HL-60 (cell line): ENCODE results near the gene WDR27.

Experiments used
- DNase-seq, 2 experiments: peaks; one replicate each; pipeline ENCODE4 v3.0.0-alpha.2; 2010 to 2020; ENCODE audit warnings: low read depth in 1 of 2, low spot score in 1 of 2
- H3K27ac ChIP-seq: fragments of 250-450 bp; sonication (Bioruptor Pico); replicated peaks from 2 replicates; pipeline ENCODE4 v1.5.1; 2020; ENCODE audit warnings: mild to moderate bottlenecking, moderate library complexity
- H3K27me3 ChIP-seq: fragments of 250-450 bp; sonication (Bioruptor Pico); 2 replicates; pipeline ENCODE4 v1.5.1; 2021; ENCODE audit warnings: mild to moderate bottlenecking, moderate library complexity; ENCODE audit not compliant: insufficient read depth, poor library complexity, severe bottlenecking
- H3K4me3 ChIP-seq: replicated peaks from 2 replicates; pipeline ENCODE4 v1.5.1; 2011; ENCODE audit warnings: mild to moderate bottlenecking, control low read depth, low read length; ENCODE audit not compliant: insufficient read depth
- GABPA ChIP-seq: IDR thresholded peaks from 2 replicates; pipeline ENCODE4 v1.6.1; 2012; ENCODE audit warnings: low read depth
- POLR2AphosphoS5 ChIP-seq: IDR thresholded peaks from 2 replicates; pipeline ENCODE4 v1.6.1; 2012; ENCODE audit warnings: low read depth
- SPI1 ChIP-seq: IDR thresholded peaks from 2 replicates; pipeline ENCODE4 v1.6.1; 2012; ENCODE audit warnings: low read depth, mild to moderate bottlenecking, borderline replicate concordance
- TF ChIP-seq, protein P1 (sequence below): IDR thresholded peaks from one replicate; pipeline ENCODE4 v1.5.1; 2011; ENCODE audit warnings: low read length, control low read depth, inconsistent platforms; ENCODE audit not compliant: insufficient read depth
- TF ChIP-seq, protein P2 (sequence below): IDR thresholded peaks from 2 replicates; pipeline ENCODE4 v1.6.1; 2012; ENCODE audit warnings: low read depth; ENCODE audit not compliant: insufficient replicate concordance

WDR27 gene

DNA sequence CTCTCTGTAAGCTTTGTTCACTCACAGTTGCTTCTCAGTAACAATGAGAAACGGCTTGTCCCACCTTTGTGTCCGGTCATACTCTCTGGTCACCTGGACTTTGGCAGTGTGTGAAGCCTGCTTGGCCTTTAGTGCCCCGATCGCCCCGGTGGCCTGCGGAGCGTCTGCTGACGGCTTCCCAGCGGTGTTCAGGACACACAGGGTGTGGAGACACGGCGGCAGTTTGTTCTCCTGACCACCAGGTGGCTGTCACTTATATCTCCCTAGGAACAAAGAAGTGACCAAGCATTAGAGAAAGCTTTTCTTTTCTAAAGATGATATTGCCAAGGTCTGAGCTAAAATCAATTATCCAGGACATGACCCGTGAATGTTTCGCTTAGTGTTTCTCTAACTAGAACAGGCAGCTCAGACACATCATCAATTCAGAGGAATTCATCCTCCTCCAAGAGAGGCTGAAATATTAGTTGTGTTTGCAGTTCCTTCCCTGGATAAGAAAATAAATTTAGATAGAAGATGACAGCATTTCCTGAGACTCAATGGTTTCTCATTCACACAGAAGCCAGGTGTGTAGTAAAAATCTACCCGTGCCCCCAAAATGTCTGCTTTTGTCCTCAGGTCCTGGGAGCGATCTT lies 280.8 kb downstream of the WDR27 start:
- peak in 1 of 2 experiments; percentile 4 for DNase-seq
- Histone ChIP-seq H3K27ac (no peak overlapping the region), H3K27me3 (no peaks in the 10 kb centered on the region), H3K4me3 (no peak overlapping the region)
- TF ChIP-seq, protein P1, sequence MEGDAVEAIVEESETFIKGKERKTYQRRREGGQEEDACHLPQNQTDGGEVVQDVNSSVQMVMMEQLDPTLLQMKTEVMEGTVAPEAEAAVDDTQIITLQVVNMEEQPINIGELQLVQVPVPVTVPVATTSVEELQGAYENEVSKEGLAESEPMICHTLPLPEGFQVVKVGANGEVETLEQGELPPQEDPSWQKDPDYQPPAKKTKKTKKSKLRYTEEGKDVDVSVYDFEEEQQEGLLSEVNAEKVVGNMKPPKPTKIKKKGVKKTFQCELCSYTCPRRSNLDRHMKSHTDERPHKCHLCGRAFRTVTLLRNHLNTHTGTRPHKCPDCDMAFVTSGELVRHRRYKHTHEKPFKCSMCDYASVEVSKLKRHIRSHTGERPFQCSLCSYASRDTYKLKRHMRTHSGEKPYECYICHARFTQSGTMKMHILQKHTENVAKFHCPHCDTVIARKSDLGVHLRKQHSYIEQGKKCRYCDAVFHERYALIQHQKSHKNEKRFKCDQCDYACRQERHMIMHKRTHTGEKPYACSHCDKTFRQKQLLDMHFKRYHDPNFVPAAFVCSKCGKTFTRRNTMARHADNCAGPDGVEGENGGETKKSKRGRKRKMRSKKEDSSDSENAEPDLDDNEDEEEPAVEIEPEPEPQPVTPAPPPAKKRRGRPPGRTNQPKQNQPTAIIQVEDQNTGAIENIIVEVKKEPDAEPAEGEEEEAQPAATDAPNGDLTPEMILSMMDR: peak; percentile 16
- TF ChIP-seq, protein P2, sequence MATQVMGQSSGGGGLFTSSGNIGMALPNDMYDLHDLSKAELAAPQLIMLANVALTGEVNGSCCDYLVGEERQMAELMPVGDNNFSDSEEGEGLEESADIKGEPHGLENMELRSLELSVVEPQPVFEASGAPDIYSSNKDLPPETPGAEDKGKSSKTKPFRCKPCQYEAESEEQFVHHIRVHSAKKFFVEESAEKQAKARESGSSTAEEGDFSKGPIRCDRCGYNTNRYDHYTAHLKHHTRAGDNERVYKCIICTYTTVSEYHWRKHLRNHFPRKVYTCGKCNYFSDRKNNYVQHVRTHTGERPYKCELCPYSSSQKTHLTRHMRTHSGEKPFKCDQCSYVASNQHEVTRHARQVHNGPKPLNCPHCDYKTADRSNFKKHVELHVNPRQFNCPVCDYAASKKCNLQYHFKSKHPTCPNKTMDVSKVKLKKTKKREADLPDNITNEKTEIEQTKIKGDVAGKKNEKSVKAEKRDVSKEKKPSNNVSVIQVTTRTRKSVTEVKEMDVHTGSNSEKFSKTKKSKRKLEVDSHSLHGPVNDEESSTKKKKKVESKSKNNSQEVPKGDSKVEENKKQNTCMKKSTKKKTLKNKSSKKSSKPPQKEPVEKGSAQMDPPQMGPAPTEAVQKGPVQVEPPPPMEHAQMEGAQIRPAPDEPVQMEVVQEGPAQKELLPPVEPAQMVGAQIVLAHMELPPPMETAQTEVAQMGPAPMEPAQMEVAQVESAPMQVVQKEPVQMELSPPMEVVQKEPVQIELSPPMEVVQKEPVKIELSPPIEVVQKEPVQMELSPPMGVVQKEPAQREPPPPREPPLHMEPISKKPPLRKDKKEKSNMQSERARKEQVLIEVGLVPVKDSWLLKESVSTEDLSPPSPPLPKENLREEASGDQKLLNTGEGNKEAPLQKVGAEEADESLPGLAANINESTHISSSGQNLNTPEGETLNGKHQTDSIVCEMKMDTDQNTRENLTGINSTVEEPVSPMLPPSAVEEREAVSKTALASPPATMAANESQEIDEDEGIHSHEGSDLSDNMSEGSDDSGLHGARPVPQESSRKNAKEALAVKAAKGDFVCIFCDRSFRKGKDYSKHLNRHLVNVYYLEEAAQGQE: no peak
- TF ChIP-seq POLR2AphosphoS5: no peak
- TF ChIP-seq GABPA: no peak
- TF ChIP-seq SPI1: no peak

DNA sequence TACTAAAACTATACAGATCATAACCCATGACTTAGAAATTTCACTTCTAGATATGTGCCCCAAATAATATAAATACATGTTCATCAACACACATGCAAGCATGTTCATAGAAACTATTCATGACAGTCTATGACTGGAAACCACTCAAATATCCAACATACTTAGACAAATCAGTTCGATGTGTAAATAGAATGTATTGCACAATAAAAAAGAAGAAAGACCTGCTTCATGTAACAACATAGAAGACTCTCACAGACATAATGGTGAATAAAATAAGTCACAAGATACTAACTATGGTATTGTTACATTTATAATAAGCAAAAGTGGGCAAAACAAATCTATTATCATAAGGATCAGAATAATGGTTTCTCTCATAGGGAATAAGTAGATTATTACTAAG lies 284.7 kb downstream of the WDR27 start:
- DNase-seq: no peak
- H3K27me3 ChIP-seq: no peaks in the 10 kb centered on the region
- TF ChIP-seq, protein P2: no peak
- TF ChIP-seq, protein P1: no peak
- TF ChIP-seq POLR2AphosphoS5: no peak
- no peak for TF ChIP-seq SPI1
- no peak for TF ChIP-seq GABPA
- no peak overlapping the region for H3K4me3 ChIP-seq
- H3K27ac ChIP-seq: no peak overlapping the region

DNA sequence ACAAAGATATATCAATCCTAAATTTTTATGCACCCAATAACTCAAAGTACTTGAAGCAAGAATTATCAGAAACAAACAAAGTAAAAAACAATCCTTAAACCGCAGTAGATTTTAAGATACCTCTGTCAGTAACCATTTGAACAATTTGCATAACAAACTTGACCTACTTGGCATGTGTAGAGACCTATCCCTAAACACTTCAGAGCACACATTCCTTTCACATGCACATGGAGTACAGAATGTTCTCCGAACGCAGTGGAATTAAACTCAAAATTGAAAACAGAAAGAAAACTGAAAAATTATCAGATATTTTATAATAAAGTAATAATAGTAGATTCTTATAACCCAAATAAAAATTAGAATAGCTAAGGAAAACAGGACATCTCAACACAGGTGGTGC lies 285.6 kb downstream of the WDR27 start:
- Histone ChIP-seq H3K27ac (no peak overlapping the region), H3K4me3 (no peak overlapping the region), H3K27me3 (no peaks in the 10 kb centered on the region)
- DNase-seq: no peak
- TF ChIP-seq SPI1 (no peak), GABPA (no peak)
- TF ChIP-seq, protein P2: no peak
